Mucosa of stomach (tissue), 1 donor: Measurements from ENCODE around the gene NTSR2.

Experiments
- H3K27me3 ChIP-seq: one replicate; pipeline ENCODE4 v1.7.0; 2013; ENCODE audit warnings: mild to moderate bottlenecking, low read length; ENCODE audit not compliant: control insufficient read depth, insufficient read depth
- H3K36me3 ChIP-seq: one replicate; pipeline ENCODE4 v1.7.0; 2013; ENCODE audit warnings: low read length; ENCODE audit not compliant: control insufficient read depth, insufficient read depth
- H3K4me1 ChIP-seq: one replicate; pipeline ENCODE4 v1.7.0; 2013; ENCODE audit warnings: mild to moderate bottlenecking, low read length; ENCODE audit not compliant: control insufficient read depth, insufficient read depth
- H3K4me3 ChIP-seq: one replicate; pipeline ENCODE4 v1.7.0; 2013; ENCODE audit warnings: low read length
- H3K9ac ChIP-seq: one replicate; pipeline ENCODE4 v1.7.0; 2013; ENCODE audit warnings: mild to moderate bottlenecking, low read length, moderate library complexity
- H3K9me3 ChIP-seq: one replicate; pipeline ENCODE4 v1.7.0; 2013; ENCODE audit warnings: mild to moderate bottlenecking, low read length, moderate library complexity; ENCODE audit not compliant: control insufficient read depth
- donor health status: Pancreatic carcinoma.

The NTSR2 gene

DNA sequence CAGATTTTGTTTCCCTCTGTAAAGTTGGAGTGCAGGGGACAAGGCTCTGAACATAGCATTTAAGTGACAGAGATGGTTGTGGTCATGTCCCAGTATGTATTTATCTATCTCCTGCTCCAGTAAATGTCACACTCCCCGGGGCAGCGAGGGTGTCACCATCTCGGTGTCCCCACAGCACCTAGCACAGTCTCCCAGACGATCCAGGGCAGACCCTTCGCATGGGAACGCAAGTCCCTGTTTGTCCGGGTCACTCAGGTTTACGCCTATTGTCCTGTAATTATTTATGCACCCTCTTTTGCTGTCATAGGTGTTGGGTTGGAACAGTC is 12.6 kb upstream of the NTSR2 start:
- Histone ChIP-seq H3K9ac (no peak overlapping the region), H3K36me3 (no peaks in the 10 kb centered on the region), H3K9me3 (no peaks in the 10 kb centered on the region), H3K4me3 (no peak overlapping the region), H3K27me3 (peaks cover 26% of the 10 kb centered on the region), H3K4me1 (no peaks in the 10 kb centered on the region)

- no peak overlapping the region for H3K9ac ChIP-seq
Observed at GRCh38 chr2:11681722-11682589, 12.0 kb upstream of the NTSR2 start.

DNA sequence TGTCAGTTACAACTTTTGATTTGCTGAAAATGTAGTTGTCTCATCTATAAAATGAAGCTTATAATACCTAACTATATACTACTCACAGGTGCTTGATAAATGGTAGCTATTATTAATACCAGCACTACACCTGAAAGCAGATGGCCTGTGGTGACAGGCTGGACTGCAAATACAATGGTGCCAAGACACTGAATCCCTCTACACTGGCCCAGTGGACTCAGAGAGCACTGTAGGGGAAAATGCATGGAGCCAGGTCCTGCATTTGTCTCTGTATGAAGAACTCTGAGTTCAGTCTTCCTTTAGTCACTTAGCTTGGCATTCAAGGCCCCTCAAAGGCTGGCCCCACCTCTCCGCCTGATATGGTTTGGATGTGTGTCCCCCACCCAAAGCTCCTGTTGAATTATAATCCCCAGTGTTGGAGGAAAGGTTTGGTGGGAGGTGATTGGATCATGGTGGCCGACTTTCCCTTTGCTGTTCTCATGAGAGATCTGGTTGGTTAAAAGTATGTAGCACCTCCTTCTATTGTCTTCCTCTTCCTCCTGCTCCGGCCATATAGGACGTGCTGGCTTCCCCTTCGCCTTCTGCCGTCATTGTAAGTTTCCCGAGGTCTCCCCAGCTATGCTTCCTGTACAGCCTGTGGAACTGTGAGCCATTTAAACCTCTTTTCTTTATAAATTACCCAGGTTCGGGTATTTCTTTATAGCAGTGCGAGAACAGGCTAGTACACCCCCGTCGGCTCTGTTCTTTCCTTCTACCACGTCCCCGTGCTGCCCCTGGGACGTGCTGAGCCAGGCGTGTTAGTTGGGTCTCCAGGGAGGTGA is 11.1 kb upstream of the NTSR2 start:
- Histone ChIP-seq H3K27me3 (peaks cover 37% of the 10 kb centered on the region), H3K9me3 (no peaks in the 10 kb centered on the region), H3K4me1 (no peaks in the 10 kb centered on the region), H3K36me3 (no peaks in the 10 kb centered on the region), H3K9ac (no peak overlapping the region), H3K4me3 (no peak overlapping the region)

More at GRCh38 chr2:11681722-11682589, 12.0 kb upstream of the NTSR2 start:
- Histone ChIP-seq H3K27me3 (peaks cover 32% of the 10 kb centered on the region), H3K4me1 (no peaks in the 10 kb centered on the region), H3K36me3 (no peaks in the 10 kb centered on the region), H3K4me3 (no peak overlapping the region), H3K9me3 (no peaks in the 10 kb centered on the region)

- Histone ChIP-seq H3K36me3 (no peaks in the 10 kb centered on the region), H3K9ac (no peak overlapping the region), H3K27me3 (peaks cover 35% of the 10 kb centered on the region), H3K4me3 (no peak overlapping the region), H3K9me3 (no peaks in the 10 kb centered on the region), H3K4me1 (no peaks in the 10 kb centered on the region)
Observed at GRCh38 chr2:11680182-11680900, 10.3 kb upstream of the NTSR2 start.

- Histone ChIP-seq H3K4me3 (no peak overlapping the region), H3K36me3 (no peaks in the 10 kb centered on the region), H3K9me3 (no peaks in the 10 kb centered on the region), H3K27me3 (peaks cover 35% of the 10 kb centered on the region), H3K9ac (no peak overlapping the region), H3K4me1 (no peaks in the 10 kb centered on the region)
Observed at GRCh38 chr2:11679486-11680181, 9.6 kb upstream of the NTSR2 start.

DNA sequence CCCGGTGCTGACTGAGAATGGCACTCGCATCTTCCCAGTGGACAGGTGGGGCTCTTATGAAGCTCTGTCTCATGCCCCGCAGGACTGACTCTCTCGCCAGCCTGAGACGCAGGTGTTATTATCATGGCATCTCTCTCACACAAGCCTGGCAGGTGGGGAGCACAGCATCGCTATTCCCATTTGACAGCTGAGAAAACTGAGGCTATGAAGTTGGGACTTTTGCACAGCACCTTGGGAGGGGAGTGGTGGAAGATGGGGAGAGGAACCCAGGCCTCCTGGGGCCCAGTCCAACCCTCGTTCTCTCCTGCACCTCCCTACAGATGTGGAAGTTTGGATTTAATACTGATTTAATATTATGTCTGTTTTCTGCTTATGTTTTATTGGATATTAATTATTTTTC is 9.0 kb upstream of the NTSR2 start:
- Histone ChIP-seq H3K4me1 (no peaks in the 10 kb centered on the region), H3K27me3 (peaks cover 31% of the 10 kb centered on the region), H3K9ac (no peak overlapping the region), H3K9me3 (no peaks in the 10 kb centered on the region), H3K4me3 (no peak overlapping the region), H3K36me3 (no peaks in the 10 kb centered on the region)

DNA sequence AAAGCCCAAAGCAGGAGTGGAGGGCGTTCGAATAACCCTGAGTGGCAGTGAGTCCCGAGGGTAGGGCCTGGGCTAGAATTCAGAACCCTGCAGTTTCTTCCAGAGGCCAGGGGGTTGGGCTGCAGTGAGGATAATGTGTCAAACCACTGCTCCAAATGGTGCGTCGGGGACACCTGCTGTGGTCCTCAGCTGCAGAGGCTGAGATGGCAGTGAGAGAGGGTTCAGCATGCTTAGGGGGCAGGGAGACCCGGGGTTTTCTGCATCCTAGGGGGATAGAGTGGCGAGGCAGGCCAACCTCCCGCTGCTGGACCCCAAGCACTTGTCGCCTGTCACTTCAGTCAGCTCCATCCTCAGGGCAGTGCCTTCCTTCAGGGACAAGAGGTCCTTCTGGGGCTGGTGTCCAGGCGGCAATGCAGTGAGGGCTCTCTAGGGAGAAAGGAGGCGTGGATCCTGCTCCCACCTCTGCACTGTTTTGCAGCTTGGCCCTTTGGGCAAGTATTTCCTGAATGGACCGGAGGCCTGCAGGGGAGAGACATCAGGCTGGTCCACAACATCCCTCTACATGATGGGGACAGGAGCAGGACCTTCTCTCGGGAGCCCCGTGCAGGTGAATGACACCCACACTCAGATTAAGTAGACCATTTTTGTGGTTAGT is 8.4 kb upstream of the NTSR2 start:
- Histone ChIP-seq H3K4me3 (no peak overlapping the region), H3K36me3 (no peaks in the 10 kb centered on the region), H3K4me1 (no peaks in the 10 kb centered on the region), H3K9ac (no peak overlapping the region), H3K9me3 (no peaks in the 10 kb centered on the region), H3K27me3 (peaks cover 27% of the 10 kb centered on the region)

DNA sequence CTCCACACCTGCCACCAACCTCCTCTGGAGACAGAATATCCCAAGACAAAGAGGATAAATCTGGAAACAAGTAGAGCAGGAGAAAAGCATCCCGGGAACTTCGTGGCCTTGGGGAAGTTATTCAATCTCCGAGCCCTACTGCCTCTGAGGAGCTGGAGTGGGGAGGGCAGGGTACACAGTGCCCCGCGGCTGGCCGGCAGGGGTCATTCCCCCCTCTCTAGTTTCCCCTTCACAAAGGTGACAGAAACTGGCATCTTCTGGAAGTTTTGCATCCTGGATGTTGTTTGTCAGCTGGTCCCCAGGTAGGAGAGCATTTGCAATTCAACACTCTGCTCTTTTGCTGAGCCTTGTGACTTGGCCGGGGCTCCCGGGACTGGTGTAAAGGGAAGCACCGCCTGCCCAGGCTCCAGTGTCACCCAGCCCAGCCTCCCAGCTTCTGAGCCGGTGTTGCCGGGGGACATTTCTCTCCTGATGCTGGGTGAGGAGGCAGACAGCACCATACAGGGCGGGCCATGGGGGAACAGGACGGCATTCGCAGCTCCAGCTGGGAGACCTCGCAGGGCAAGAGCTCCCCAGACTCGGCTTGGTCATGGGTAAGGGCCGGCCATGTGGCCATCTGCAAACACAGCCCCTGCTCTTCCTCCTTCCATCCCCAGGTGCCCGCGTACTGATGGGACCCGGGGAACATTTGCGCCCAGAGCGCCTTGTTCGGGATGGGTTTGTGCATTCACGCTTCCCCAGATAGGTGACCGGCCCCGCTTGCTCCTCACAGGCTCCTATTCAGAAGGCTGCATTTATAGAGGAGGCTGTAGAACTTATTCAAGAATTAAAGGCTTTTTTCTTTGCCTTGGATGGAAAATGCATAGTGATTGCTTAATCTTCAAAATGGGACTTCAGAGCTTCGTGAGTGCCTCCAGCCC is 7.4 kb upstream of the NTSR2 start:
- Histone ChIP-seq H3K9me3 (no peaks in the 10 kb centered on the region), H3K4me3 (no peak overlapping the region), H3K36me3 (no peaks in the 10 kb centered on the region), H3K9ac (no peak overlapping the region), H3K27me3 (peaks cover 27% of the 10 kb centered on the region), H3K4me1 (no peaks in the 10 kb centered on the region)

GRCh38 chr2:11676640-11677039 is 6.6 kb upstream of the NTSR2 start:
- Histone ChIP-seq H3K9me3 (no peaks in the 10 kb centered on the region), H3K4me1 (no peaks in the 10 kb centered on the region), H3K4me3 (no peak overlapping the region), H3K27me3 (peaks cover 27% of the 10 kb centered on the region), H3K9ac (no peak overlapping the region), H3K36me3 (no peaks in the 10 kb centered on the region)

- no peaks in the 10 kb centered on the region for H3K9me3 ChIP-seq
- no peaks in the 10 kb centered on the region for H3K4me1 ChIP-seq
- H3K36me3 ChIP-seq = no peaks in the 10 kb centered on the region
- H3K9ac ChIP-seq = no peak overlapping the region
- H3K4me3 ChIP-seq = no peak overlapping the region
- H3K27me3 ChIP-seq = peaks cover 27% of the 10 kb centered on the region
Observed at GRCh38 chr2:11675423-11676112, 5.6 kb upstream of the NTSR2 start.
